Activated CD4-positive, alpha-beta T cell treated with anti-CD3 and anti-CD28 coated beads for 48 hours (primary cell): ENCODE measurements around the gene KSR2.

Experiments
- DNase-seq: peaks from one replicate; pipeline ENCODE4 v3.0.0-alpha.2; 2020

KSR2 gene

DNA sequence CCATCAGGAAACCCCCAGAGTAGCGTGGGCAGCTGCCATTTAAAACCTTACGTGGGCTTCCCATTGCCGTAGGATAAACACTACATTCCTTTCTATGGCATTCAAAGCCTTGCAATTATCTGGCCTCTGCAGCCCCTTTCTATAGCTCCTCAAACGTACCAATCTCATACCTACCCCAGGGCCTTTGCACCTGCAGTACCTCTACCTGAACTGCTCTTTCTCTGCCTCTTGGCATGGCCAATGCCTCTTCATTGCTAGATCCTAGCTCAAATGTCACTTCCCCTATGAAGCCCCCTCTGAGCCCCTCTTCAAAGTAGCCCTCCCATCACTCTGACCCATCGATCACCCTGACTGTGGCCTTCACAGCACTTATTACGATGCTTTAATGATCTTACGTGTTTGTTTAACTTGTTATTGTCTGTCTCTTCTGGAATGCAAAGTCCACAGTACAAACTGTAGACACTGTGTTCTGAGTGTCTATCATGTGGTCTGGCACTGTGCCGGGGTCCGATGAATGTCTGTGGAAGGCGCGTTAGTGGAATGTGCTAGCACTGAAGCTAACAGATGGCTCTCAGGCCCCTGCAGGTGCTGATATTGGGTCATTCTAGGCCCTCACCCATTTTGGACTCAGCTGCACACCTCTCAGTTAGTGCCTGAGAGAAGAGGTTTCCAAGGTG lies 450.1 kb downstream of the KSR2 start:
- DNase-seq = no peak

DNA sequence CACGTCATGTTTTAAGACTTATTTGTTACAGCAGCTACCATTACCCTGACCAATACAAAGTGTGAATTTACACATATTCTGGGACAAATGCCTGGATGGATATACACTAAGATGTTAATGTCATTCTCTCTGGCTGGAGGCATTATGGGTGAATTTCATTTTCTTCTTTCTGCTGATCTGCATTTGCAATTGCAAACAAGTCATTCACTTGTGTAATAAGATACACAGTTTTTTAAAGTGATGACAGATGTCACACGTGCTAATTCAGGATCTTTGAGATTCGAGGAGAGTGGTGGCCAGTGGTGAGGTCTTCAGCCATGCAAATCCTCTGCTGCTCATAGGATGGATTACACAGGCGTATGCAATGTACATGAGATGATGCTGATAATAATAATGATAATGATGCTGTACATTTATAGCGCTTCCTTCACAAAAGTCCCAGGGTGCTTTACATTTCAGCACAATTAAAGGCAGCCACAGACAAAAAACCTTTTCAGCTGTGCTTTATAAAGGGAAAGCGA lies 451.5 kb downstream of the KSR2 start:
- DNase-seq = no peak

DNA sequence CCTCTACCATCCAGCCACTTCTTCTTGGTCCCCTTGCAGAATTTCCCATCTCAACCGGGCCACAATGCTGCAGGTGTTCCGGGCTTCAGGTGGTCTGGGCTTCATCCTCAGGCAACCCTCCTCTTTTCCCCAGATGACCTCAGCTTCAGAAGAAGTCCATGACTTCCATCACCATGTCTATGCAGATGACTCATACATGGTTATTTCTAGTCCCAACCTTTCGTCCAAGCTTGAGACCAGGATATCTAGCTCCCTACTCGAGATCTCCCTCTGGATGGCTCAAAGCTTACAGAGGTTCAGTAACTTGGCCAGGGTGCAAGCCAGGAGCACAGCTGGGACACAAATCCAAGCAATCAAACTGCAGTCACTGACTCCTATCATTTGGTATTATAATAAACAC lies 452.8 kb downstream of the KSR2 start:
- no peak for DNase-seq

DNA sequence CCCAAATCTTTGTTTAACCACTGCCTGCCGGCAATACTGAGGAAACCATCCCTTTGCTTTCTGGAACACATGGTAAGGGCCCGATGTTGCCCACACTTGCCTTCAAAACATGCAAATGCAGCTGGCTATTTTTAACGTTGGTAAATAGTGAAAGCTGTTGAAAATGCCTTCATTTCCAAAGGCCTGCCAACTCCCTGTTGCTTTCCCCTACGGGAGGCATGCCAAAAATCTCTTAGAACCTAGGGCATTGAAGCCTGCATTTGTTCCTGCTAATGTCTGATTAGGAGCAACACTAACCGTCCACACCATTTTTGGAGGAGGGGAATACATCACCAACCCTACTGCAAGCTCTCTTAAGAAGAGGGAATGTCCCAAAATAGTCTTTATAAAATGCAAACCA lies 454.8 kb downstream of the KSR2 start:
- no peak for DNase-seq

DNA sequence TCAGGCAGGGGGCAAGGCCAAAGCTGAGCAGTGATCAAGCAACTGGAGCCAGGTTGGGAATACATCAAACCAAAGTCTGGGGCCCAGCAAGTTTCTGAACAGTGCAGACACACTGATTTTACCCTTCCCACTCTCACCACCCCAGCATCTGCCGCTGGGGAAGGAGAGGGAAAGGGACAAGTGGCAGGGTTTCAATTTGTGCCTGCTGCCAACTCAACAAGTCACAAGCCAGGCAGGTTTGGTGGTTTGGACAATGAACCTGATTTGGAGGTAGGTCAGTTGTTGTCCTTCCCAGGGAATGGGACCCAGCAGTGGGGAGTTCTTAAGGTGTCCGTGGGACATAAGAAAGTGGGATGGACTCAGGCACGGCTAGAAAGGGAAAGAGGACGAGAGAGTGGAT lies 455.4 kb downstream of the KSR2 start:
- no peak for DNase-seq

DNA sequence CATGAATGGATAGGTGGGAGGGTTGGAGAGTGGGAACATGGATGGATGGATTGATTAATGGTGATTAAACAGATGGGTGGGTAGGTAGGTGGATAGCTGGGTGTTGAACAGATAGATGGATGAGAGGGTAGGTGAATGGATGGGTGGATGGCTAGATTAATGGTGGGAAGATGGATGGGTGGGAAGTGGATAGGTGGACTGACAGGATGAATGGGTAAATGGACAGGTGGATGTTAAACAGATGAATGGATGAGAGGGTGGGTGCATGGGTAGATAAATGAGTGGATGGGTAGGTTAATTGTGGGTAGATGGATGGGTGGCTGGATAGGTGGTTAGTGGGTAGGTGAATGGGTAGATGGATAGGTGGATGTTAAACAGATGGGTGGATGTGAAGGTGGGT lies 460.3 kb downstream of the KSR2 start:
- no peak for DNase-seq

DNA sequence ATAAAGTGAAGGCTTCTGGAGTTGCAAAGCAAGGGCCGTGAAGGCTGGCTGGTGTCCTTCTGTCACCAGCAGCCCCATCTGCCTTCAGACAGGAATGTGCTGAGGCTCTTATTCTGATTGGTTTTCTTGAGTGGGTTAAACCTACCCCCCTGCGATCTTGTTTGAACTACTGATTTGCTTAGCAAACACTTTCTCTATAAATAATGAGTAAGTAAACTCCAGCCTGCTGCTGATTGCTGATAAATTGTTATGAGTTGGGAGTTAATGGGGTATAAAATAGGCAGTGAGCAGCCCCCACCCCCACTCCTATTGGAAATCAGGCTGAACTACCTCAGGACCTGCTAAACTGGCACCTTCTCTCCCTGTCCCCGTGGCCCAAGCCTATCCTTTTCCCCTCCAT lies 461.2 kb downstream of the KSR2 start:
- DNase-seq = no peak

DNA sequence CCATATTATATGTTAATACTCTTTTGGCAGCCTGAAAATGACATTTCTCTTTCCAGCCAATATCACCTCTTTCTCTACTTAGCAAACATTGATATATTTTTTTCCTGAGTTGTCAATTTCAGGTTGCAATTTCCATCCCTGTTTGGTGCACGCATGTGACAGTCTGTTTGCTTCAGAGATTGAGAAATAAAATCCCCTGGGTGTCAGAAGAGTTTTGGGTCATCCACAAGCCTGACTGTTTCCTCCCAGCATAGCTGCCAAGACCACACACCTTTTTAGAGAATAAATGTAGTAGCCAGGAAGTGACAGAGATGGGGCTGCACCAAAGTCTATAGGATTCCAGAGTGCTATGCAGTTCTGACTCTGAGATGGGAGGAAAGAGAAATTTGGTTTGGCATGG lies 462.5 kb downstream of the KSR2 start:
- DNase-seq = no peak

DNA sequence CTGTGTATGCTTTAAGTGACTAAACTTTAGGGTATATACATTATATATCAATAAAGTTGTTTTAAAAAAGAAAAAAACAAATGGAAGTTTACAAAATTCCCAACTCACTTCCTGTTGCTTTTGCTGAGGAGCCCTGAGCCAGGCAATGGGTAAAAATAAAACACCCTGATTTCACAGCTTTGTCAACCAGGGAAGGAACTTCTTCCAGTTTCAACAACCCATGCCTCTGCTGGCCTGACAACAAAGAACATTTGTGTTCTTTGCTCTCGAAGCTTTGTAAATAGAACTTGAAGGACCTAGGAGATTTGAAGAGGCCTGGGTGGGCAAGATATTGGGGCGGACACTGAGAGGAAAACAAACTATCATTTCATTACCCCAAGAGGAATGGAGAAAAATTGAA lies 466.2 kb downstream of the KSR2 start:
- DNase-seq = no peak

DNA sequence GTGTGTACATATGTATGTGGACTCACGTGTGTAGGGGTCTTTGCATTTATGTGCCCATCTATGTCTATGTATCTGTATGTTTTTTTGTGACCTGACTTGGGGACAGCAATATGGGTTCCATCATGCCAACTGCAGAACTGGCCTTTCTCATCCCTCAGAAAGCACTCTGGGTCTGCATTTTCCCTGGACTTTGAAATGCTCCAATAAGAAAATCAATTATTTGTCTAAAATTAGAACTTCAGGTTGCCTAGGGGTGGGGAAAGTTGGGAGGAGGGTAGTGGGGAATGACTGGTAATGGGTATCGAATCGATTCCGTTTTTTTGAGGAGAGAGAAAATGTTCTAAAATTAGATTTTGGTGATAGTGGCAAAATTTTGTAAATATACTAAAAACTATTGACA lies 466.6 kb downstream of the KSR2 start:
- no peak for DNase-seq

DNA sequence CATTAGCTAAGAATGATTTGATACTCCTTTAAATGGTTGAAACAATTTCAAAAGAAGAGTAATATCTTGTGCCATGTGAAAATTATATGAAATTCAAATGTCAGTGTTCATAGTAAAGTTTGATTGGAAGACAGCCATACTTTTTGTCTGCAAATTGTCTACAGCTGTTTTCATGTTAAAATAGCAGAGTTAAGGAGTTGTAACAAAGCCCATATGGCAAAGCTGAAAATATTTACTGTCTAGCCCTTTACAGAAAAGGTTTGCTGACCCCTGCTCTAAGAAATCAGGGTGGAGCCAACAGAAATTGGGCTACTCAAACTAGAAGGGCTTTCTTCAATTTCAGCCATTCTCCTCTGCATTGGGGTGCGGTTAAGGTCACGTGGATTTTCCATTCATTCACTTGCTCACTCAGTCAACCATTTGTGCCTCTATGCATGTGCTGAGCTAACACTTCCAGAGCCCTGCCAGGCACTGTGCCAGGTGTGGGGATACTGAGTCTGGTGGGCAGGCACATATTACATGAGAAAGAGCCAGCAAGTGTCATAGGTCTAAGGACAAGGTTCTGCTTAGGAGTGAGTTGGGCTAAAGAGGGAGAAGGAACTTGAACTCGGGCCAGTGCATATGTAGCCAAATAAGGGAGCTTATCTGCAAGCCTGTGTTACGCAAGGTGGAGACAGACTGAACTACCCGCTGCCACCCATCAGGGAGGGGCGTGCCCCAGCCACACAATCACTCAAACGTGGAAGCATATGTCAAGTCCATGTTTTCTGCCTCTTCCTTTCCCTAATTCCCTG lies 467.5 kb downstream of the KSR2 start:
- DNase-seq = no peak

DNA sequence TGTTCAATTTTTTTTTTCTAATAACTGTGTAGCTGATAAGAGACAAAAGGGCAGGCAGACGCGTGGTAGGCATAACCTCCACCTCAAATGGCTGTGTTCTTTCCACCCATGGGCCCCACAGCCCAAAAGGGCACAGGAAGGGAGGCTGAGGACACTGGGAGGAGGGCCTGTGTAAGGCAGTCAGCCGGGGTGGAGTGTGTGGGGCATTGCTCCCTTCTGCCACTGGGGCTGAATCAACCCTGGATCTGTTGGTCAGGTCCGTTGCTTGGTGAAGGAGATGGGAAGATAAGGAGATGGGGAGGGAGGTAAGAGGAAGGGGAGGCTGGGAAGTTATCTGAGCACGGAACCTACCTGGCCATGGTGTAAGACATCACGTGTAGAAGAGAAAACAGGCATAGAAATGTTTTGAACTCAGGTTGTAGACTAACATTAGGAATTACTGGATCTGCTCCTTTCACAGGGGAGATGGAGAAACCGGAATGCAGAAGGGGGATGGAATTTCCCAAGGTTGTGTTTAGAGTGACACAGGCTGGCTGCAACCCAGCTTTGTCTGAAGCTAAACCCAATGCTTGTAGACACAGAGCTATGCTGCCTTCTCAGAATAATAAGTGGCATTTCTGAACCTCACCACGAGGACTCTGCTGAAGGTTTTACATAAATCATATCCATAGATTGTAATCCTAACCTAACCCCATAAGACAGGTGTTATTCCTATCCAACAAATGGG lies 468.9 kb downstream of the KSR2 start:
- no peak for DNase-seq

DNA sequence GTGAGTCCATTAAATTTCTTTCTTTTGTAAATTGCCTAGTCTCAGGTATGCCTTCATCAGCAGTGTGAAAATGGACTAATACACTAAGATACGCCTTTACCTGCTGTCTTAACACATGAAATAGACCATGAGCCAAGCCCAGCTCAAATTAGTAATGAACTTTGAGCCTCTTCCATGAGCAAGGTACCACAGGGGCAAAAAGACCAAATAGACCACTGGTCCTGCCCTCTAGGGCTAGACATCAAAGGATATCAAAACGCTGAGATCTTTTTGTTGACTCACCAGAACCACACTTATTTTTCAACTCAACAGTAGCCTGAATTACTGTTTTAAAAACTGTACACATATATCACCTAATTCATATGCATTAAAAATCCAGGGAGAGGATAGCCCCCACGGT lies 469.9 kb downstream of the KSR2 start:
- no peak for DNase-seq

DNA sequence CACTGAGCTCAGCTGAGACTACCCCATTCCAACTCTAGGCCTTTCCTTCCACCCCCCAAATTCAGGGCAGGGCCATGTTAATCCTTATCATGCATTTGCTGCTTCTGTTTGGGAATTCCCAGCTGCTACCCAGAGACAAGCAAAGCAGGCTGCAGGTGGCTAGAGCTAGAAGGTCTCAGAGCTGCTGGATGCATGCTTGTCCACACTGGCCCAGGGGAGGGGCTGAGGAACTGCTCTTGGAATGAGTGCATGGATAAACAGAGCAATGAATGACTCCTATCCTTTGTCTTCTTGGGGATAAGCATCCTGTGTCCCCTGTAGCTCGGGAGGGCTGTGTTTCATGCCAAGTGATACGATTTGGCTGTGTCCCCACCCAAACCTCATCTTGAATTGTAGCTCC lies 470.5 kb downstream of the KSR2 start:
- no peak for DNase-seq

DNA sequence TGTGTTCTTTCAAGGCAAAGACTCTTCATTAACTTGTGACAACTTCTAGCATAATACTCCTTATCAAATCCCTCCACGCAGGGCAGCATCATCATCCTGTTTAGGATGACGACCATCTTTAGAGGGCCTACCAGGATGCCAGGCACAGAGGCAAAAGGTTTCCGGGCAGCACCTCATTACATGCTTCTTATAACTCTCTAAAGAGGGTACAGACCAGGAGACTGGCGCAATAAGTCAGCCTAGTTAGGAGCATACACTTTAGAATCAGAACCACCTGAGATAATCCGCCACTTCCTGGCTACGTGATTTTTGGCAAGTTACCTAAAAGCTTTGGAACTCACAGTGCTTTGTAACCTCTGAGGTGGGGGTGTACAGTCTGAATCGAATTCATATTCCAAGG lies 471.4 kb downstream of the KSR2 start:
- DNase-seq = no peak

DNA sequence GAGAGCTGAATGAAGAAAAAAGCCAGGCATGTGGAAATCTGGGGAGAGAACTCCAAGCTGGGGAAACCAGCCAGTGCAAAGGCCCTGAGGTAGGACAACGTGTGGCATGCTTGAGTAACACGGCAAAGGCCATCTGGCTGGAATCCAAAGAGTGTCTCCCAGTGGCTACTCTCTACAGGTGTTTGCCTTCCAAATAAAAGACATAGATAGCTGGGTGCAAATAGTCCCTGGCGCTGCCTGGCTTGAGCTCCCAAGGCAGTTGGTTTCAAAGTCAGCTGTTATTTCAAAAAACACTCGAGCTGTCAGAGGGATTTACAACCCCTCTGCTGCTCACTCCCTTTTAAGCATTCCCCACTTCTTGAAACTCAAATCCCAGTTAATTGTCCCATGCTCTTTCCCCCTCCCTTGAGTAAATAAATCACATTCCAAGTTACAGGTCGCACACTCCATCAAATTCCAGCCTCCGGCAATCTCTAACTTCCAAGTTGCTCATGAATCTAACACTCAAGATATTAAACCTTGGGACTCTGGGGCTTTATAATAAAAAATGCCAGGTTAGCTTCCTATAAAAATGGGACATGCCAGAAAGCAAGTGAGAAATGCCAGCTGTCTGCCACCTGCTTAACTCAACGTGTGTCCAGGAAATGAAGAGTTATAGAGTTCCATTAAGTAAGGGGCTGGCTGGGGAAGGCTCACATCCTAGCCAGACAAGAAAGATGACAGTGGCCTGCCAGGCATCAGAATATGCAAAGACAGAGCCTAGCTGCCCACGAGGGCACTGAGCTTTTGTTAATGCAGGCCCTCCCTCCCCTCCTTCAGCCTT lies 473.7 kb downstream of the KSR2 start:
- DNase-seq = no peak

DNA sequence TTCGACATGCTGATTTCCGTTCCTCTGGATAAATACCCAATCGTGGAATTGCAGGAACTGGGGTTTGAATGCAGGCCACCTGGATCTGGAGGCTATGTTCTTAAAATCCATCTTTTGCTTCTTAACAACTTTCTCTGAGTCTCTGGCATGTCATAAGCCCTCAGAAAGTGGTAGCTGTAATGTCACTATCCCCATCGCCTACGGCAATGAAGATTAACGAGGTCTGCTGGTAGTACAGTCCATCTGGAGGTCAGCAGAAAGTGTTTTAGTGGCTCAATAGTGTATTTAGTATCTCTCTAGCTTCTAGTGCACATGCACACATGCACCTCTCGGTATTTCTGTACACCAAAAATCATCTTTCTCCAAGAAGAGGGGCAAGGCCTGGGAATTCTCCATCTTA lies 477.1 kb downstream of the KSR2 start:
- no peak for DNase-seq

DNA sequence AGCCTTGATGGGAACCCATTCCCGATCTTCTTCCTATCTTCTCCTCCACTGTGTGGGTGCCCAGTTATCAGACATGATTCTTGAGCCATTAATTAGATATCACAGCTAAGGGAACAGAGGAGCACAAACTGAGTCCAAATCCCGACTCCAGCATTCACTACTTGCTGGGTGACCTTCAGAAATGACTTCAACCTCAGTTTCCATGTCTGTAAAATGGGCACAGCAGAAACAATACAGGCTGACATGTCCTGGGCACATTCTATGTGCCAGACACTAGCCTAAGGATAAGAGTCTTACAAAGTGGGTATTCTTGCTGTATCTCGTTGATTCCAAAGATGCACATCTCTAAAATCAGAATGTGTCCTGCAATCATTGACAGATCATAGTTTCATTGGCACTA lies 478.7 kb downstream of the KSR2 start:
- DNase-seq = no peak

DNA sequence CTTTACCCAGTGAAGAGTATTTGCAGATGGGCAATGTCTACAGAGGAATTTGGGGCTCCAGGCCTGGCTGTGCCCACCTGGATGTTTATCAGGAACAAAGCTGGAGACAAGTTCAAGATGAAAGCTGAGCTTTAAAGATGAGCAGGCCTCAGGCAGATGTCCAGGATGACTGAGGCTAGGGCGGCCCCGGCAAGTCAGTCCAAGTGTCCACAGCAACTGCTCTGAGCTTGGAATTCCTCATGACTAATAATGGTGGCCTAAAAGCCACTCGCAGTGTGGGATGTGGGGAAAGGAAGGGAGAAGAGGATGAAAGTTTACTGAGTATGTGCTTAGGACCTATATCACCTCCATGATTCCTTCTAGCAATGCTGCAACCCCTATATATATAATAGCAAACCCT lies 479.1 kb downstream of the KSR2 start:
- DNase-seq = no peak

DNA sequence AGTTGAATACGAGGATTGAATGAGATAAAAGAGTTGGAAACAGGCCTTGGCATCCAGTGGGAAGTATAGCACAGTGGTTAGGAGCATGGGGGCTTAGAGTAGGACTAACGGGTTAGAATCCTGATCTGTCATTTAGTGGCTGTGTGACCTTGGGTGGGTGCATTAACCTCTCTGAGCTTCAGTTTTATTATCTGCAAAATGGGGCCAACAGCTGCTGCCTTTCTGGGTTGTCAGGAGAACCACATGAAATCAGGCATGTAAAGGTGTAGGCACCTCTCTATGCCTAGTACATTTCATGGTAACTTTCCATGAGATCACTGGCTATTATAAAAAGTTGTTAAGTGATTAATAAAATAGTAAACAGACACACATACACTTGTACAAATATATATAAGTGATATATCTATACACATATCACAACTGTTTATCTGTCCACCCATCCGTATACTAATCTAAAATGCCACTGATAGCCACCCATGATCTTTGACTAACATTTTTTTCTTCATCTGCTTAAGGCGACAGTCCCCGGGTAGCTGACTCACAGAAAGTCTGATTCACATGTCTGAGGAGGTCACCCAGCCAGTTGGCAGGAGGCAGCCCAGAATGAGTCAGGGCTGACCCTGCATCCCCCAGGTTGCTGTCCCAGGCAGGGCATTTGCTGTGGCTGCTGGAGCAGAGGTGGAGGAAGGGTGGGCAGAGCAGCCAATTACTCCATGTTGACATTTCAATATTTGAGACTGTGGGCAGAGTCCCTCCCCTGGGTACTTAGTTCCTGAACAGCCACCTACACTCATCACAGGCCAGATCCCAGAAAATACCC lies 481.7 kb downstream of the KSR2 start:
- no peak for DNase-seq

DNA sequence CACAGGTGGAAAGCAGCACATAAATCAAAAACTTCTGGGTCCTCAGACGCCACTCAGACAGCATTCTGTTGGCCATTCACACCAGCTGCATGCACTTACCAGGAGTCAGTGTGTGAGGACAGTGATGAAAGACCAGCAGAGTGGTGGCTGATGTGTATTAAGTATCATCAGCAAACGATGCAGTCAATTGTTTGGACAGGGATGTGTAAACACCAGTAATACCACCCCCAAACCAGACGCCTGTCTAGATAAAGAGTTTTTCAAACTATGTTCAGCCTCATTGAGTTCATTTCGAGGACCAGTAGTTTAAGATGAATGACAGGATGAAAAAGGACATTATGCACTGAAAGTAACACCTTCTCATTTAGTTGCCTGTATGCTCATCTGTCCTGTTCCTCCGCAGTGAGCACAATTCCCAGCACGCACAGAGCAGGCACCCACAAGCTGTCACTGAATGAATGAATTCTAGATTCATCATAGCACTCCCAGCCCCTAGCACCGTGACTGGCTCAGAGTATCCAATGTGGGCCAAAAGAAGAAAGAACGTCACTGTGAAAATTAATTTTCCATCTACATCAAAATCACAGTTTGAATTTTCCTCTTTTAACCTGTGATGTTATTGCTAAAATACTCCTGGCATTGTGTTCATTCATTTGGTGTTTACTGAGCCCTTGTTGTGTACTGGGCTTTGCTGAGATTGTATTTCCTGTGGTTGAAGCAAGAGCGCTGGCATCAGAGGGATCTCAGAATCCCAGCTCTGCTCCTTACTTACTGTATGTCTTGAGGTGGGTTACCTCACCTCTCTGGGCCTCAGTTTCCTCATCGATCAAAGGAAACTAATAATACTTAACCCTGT lies 482.6 kb downstream of the KSR2 start:
- no peak for DNase-seq
